ENCODE results near the gene ADAMTS5. TPM values are rescaled to one million over a fixed set of nuclear protein-coding genes. Genes with fewer than 3 reads are reported as not detected.

Gene ADAMTS5
- total RNA-seq, 1 donor from 2014 or later, result 30.4 TPM

- no peak overlapping the region for H3K27ac Mint-ChIP-seq (ENCODE audit: unreplicated experiment)
- no peaks in the 10 kb centered on the region for H3K9me3 Mint-ChIP-seq (ENCODE audit: low read depth)
- no peak overlapping the region for H3K4me3 Mint-ChIP-seq (ENCODE audit: unreplicated experiment)
- H3K4me1 Mint-ChIP-seq (ENCODE audit: low read depth), result no peaks in the 10 kb centered on the region
- peaks cover 30% of the 10 kb centered on the region for H3K36me3 Mint-ChIP-seq (ENCODE audit: low read depth)
- no peaks in the 10 kb centered on the region for H3K27me3 Mint-ChIP-seq (ENCODE audit: low read depth)
- no peak for TF ChIP-seq CTCF (IDR thresholded peaks at IDR 0.05)
- DNase-seq (ENCODE audit: low spot score), result no peak
Observed at GRCh38 chr21:26925636-26926035, 41.3 kb downstream of the ADAMTS5 start.

GRCh38 chr21:26925122-26925521, 41.8 kb downstream of the ADAMTS5 start:
- Mint-ChIP-seq H3K9me3 (ENCODE audit: low read depth) (no peaks in the 10 kb centered on the region), H3K4me1 (ENCODE audit: low read depth) (no peaks in the 10 kb centered on the region), H3K36me3 (ENCODE audit: low read depth) (peaks cover 28% of the 10 kb centered on the region), H3K27me3 (ENCODE audit: low read depth) (no peaks in the 10 kb centered on the region), H3K27ac (ENCODE audit: unreplicated experiment) (no peak overlapping the region), H3K4me3 (ENCODE audit: unreplicated experiment) (no peak overlapping the region)
- TF ChIP-seq CTCF (IDR thresholded peaks at IDR 0.05), result no peak
- no peak for DNase-seq (ENCODE audit: low spot score)

- H3K4me3 Mint-ChIP-seq (ENCODE audit: unreplicated experiment), result no peak overlapping the region
- no peaks in the 10 kb centered on the region for H3K9me3 Mint-ChIP-seq (ENCODE audit: low read depth)
- H3K4me1 Mint-ChIP-seq (ENCODE audit: low read depth), result no peaks in the 10 kb centered on the region
- DNase-seq (ENCODE audit: low spot score), result no peak
- no peak for TF ChIP-seq CTCF (IDR thresholded peaks at IDR 0.05)
- H3K27me3 Mint-ChIP-seq (ENCODE audit: low read depth), result no peaks in the 10 kb centered on the region
- no peak overlapping the region for H3K27ac Mint-ChIP-seq (ENCODE audit: unreplicated experiment)
- H3K36me3 Mint-ChIP-seq (ENCODE audit: low read depth), result peaks cover 23% of the 10 kb centered on the region
Observed at GRCh38 chr21:26923986-26924385, 42.9 kb downstream of the ADAMTS5 start.

DNA sequence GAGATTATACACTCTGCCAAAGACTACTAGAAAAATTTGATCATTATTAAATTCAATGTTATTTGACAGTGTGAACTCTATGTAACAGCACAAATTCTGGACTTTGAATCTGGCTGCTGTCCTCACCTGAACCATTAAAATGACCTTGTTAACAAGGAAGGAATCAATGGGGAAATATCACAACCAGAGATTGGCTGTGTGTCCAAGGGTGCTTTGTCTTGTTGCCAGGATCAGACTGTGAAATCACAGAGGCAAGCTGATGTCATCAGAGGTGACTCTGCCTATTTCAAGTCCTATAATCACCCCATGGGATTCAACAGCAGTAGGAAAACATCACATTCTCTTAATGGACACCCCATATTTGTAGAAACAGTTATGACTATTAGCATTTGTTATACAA, 46.8 kb downstream of the ADAMTS5 start:
- no peaks in the 10 kb centered on the region for H3K27me3 Mint-ChIP-seq (ENCODE audit: low read depth)
- H3K27ac Mint-ChIP-seq (ENCODE audit: unreplicated experiment), result no peak overlapping the region
- H3K4me3 Mint-ChIP-seq (ENCODE audit: unreplicated experiment), result no peak overlapping the region
- peaks cover 16% of the 10 kb centered on the region for H3K4me1 Mint-ChIP-seq (ENCODE audit: low read depth)
- no peak for DNase-seq (ENCODE audit: low spot score)
- H3K36me3 Mint-ChIP-seq (ENCODE audit: low read depth), result peaks cover 9% of the 10 kb centered on the region
- no peak for TF ChIP-seq CTCF (IDR thresholded peaks at IDR 0.05)
- H3K9me3 Mint-ChIP-seq (ENCODE audit: low read depth), result no peaks in the 10 kb centered on the region

GRCh38 chr21:26918323-26919079, 48.4 kb downstream of the ADAMTS5 start:
- no peak for DNase-seq (ENCODE audit: low spot score)
- Mint-ChIP-seq H3K36me3 (ENCODE audit: low read depth) (no peaks in the 10 kb centered on the region), H3K9me3 (ENCODE audit: low read depth) (peaks cover 5% of the 10 kb centered on the region), H3K27me3 (ENCODE audit: low read depth) (no peaks in the 10 kb centered on the region), H3K27ac (ENCODE audit: unreplicated experiment) (no peak overlapping the region), H3K4me3 (ENCODE audit: unreplicated experiment) (no peak overlapping the region), H3K4me1 (ENCODE audit: low read depth) (peaks cover 16% of the 10 kb centered on the region)
- no peak for TF ChIP-seq CTCF (IDR thresholded peaks at IDR 0.05)

All from chondrocyte (in vitro differentiated cells).